ENCODE measurements around the gene RBM15.

RBM15 gene, protein sequence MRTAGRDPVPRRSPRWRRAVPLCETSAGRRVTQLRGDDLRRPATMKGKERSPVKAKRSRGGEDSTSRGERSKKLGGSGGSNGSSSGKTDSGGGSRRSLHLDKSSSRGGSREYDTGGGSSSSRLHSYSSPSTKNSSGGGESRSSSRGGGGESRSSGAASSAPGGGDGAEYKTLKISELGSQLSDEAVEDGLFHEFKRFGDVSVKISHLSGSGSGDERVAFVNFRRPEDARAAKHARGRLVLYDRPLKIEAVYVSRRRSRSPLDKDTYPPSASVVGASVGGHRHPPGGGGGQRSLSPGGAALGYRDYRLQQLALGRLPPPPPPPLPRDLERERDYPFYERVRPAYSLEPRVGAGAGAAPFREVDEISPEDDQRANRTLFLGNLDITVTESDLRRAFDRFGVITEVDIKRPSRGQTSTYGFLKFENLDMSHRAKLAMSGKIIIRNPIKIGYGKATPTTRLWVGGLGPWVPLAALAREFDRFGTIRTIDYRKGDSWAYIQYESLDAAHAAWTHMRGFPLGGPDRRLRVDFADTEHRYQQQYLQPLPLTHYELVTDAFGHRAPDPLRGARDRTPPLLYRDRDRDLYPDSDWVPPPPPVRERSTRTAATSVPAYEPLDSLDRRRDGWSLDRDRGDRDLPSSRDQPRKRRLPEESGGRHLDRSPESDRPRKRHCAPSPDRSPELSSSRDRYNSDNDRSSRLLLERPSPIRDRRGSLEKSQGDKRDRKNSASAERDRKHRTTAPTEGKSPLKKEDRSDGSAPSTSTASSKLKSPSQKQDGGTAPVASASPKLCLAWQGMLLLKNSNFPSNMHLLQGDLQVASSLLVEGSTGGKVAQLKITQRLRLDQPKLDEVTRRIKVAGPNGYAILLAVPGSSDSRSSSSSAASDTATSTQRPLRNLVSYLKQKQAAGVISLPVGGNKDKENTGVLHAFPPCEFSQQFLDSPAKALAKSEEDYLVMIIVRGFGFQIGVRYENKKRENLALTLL

DNA sequence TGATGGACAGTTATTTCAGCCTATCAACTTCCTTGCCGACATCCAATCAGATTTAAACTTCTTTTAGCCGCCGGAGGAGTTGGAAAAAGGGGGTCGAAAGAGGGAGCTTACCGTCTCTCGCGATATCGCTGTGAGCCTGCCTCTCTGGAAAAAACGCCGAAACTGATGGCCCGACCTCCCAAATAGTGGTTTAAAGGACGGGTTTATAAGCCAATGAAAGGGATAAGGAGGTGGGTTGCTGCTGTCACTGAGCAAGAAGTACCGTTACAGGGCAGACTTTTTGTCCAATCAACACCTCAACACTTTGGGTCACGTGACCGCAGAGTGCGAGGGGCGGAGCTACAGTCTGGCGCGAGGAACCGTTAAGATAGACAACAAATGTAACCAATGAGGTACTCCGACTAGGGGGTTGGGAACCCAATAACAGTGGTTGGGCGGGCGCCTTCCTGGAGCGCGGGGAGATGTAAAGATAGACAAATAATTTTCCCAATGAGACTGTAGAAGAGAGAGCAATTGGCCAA lies at the start of gene RBM15:
Gene RBM15 (plus strand): TSS at position 492 of the 521 bp plus-strand sequence. CDS start 29 bp downstream, at position 521.
- DNase-seq: peak; percentile 100

DNA sequence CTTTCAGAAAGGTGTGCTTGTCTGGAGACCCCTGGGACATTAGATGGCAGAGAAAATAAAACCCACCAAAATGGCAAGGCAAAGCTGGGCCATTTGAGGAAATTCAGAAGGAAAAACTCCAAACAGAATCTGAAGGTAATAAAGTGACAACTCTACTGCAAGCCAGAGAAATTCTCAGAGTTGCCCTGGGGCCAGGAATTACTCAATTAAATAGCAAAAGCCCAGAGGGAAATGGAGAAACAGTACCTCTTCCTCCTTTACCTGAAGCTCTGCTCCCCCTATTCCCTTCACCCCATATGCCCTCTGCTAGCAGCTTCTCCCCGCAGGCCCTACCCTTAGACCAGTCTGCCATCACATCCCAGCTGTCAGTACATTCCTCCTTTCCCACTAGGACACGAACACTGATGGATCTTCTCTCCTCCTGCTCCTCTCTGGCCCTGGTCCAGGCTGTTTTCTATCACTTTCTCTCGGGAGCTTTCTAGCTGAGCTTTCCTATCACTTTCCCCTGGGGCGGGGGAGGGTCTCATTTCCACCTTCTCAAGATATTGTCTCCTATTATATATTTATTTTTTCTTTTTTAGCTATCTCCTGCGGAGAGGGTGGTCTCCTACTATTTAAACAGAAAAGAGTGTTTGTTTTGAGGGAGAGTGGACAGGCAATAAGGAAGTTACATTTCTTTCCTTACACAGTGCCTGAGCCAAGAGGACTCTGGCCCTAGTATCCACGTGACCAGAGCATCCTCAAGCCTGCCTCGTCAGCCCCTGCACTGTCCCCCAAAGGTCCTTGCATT lies 47.7 kb upstream of the RBM15 start:
- no peak for DNase-seq

DNA sequence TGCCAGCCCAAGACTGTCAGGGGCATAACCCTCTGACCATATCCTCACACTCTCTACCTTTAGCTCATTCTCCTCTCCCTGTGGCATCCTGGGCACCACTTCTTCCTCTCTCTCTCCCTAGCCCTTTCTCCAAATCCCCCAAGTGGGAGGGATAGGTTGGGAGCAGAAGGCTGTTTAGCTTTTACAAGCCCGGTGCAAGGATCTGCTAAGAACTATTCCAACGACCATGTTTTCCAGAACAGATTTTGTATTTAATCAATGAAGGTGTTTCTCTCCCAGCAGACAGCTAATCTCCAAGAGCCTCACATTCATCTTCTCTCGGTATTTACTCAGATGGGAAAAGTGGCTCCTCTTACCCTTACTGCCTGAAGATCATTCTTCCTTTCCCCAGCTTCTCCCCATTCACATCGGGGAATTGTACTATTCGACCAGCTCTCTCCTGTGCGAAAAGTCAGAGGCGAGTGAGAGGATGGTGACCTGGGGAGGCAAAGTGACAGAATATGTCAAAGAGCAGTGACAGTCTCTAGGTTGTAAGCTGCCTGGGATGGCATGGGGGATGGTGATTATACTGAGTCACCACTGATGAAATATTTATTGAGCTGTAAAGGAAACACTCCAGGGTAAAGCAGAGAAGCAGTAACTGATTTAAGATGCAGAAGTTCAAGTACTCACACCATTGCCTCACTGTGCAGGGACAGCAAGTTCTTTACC lies 47.0 kb upstream of the RBM15 start:
- DNase-seq: peak; percentile 50 to 51

DNA sequence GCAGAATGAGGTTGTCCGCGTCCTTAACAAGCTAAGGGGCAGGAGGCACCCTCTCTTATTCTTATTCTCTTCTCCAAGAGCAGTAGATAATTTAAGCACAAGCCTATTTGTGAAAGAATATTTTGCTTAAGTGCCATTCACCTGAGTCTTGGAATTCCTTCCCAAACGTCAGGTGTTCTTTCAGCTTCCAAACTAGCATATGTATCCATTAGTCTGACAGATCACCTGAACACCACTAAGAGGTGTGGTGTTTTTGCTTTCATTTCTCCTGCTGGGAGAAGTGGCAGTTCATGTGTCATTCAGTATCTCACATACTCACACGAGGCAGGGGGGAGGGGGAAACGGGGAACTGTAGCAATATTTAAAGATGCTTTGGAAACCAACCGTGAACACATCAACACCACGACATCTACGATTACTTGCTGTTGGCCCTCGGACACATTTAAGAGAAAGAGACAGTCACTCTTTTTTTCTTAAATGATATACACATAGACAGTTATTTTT lies 45.5 kb upstream of the RBM15 start:
- peak in 1 of 2 donors; percentile 22 for DNase-seq

DNA sequence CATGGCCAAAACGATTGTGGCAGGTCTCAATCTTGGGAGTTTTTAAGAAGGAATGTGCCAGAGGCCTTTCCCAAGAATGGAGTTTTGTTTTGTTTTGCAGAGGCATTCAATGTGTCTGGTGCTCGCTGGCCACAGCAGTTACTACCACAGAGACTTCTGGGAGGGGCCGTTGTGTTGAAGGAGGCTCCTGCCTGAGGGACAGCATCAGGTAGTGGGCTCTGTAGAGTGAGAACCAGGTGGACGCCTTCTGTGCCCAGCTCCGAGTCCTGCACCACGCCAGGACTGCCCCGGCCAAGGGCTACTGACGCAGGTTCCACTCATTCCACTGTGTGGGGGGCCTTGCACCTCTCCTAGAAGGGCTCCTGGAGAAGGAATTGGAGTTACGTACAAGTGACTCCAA lies 44.9 kb upstream of the RBM15 start:
- DNase-seq: no peak

DNA sequence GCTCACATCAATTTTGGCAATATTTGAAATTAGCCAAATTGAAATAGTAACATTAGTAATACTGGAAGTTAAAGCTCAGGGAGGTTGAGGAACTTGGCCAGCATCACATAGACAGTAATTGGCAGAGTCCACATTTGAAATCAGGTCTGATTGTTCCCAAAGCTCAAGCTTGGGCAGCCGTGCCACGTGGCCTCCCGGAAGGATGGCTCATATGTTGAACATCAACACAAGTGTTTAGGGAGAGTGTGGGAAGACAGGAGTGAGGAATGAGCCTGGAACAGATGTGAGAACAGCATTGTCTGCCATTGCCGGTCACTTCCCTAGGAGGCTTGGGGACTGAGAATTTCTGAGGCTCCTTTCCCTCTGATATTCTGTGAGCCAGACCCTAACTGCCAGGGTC lies 40.2 kb upstream of the RBM15 start:
- DNase-seq: no peak

DNA sequence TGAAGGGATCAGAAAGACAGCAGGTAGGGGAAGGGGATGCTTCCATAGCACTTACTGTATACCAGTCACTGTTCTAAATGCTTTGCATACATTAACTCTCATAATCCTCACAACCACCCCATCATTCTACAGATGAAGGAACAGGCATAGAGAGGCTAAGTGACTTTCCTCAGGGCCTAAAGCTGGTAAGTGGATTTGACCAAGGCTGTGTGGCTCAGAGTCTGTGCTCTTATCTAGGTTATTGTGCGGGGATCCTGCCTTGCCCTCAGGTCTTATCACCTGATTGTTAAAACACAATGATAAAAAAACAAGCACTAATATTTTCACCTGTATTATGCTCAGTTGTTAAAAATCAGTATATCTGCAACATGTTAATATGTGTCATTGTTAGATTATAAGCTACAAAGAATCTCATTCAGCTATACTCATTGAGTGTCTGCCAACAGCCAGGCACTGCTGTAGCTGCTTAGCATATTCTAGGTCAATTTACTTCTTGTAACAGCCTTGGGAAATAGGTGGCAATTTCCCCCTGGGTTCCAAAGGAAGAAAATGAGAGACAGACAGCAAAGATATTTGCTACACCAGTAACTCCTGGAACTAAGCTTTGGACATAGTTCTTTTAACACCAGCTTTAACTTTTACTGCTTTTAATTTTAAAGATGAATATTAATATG lies 38.6 kb upstream of the RBM15 start:
- no peak for DNase-seq

DNA sequence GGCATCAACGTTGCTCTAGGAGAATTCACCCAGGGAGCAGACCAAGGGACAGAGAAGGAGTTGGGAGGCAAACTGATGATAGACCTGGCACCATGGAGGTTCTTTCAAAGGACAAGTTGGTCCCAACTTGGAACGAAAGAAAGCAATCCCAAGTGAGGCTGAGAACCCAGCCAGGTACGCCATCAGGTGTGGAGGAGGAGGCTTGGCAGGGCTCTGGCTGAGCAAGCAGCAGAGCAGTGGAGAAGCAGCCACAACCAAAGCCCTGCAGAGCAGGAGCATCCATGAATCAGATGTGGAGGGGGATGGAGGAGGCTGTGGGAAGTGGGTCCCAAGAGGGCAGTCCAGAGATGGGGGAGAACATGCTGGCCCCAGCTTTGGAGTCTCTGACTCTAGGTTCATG lies 36.3 kb upstream of the RBM15 start:
- DNase-seq: no peak

DNA sequence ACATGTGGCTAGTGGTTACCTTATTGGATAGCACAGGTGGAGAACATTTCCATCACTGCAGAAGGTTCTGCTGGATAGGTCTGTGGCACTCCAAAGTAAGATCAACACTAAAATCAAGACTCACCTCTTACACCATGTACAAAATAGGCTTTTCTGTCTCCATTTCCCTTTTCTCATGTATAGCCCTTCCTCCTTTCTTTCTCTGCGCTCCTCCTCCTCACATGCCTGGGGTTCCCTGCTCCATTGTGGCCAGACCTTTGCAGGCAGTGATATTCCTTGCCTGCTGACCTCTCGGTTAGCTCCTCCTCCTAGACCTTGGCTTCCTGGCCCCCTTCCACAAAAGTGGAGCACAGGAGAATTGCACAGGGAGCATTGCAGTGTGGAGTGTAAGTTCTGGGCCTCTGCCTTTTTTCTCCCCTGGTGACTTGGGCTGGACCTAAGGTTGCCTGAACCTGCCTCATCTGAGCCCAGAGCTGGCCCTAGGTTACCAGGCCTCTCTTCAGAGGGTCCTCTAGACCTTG lies 33.2 kb upstream of the RBM15 start:
- peak; percentile 21 to 55 for DNase-seq

DNA sequence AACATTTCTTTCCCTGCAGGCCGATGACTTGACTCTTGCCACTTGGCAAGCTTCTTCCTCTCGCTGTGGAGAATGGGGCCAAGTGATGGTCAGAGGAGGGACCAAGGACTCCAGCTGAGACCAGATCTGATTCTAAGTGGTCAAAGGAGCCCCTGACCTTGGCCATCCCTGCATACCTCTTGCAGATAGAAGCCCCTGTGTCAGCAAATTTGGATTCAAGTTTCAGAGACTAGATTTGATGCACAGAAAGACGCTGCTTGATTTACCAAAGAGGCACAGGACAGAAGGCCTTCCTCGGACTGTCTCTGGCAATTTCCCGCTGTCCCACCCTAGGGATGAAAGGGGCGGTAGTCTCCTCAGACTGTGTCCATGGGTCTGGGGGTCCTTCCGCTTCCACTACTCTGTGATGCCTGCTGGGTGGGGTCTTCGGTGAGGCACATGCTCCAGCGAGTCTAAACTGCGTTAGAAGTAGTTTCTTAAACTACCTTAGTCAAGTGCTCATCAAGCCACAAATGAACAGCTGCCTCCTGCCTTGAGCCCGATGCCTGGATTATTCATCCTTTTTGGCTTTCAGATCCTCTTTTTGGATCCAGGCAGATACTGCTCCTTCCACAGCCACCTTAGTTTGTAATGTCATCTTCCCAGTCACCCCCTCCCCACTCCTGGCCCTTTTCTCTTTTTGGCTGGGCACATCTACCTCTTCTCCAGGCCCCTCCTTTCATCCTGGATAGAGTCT lies 31.8 kb upstream of the RBM15 start:
- DNase-seq: peak in 1 of 2 donors; percentile 26

DNA sequence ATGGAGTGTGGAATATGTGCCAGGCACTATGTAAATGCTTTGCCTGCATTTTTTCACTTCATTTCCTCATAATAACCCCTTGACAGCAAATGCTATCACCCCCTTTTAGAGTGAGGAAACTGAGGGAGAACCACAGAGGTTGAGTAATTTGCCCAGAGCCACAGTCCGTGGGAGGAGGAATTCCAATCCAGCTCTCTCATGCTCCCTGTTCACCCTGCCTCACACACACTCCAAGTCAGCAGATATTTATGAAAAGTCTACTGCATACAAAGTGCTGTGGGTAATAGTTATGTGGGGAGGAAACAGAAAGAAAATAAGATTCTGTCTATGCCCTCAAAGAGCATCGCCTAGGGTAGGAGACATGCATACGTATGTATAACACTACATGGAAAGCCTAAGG lies 30.9 kb upstream of the RBM15 start:
- peak; percentile 68 to 91 for DNase-seq

DNA sequence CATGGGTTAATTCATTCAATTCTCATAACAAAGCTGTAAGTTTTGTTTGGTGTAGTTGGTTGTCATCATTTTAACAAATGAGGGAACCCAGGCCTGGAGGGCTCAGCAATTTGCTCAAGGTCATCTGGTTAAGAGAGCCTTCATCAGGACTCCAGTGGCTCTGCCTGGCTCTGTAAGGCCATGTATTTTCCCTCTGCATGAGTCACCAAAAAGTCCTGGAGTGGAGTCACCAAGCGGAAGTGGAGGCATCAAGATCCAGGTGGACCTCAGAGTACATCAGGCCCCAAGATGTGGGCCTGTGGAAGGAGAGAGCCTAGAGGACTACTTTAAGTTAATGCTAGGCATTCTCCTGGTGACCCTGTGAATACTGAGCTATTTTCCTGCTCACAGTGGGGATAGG lies 30.0 kb upstream of the RBM15 start:
- peak; percentile 23 to 71 for DNase-seq

DNA sequence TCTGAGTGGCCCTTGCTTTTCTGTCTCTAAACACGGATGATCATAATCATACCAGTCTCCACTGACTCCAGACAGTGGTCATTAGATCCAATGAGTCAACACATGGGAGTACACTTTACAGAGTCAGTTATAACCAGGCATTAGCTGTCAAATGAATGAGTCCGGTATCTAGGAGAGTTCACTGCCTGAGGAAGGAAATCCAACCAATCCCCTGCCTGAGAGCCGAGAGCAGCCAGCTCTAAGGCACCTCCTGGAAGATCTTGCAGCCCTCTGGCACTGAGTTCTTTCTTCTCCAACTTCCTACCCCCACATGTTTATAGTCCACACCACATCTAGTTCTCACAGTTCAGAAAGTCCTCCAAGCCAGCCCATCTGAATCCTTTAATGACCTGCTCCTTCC lies 29.4 kb upstream of the RBM15 start:
- DNase-seq: no peak

DNA sequence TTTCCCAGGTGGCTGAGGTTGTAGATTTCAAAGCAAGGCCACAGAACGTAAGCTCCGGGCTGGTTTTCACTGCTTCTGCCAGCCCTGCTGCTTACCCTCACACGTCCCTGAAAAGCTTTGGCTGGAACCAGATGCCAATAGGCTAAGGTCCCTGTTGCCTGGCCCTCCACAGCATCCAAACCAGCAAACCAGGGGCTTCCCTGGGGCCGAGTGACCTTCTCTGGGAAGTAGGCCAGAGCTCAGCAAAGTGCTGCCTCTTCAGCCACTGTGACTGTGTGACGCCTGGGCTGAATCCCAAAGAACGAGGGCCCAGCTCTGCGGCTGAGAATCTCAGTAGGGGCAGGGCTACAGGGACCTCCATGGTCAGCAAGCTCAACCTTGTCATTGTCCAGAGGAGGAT lies 28.9 kb upstream of the RBM15 start:
- no peak for DNase-seq

DNA sequence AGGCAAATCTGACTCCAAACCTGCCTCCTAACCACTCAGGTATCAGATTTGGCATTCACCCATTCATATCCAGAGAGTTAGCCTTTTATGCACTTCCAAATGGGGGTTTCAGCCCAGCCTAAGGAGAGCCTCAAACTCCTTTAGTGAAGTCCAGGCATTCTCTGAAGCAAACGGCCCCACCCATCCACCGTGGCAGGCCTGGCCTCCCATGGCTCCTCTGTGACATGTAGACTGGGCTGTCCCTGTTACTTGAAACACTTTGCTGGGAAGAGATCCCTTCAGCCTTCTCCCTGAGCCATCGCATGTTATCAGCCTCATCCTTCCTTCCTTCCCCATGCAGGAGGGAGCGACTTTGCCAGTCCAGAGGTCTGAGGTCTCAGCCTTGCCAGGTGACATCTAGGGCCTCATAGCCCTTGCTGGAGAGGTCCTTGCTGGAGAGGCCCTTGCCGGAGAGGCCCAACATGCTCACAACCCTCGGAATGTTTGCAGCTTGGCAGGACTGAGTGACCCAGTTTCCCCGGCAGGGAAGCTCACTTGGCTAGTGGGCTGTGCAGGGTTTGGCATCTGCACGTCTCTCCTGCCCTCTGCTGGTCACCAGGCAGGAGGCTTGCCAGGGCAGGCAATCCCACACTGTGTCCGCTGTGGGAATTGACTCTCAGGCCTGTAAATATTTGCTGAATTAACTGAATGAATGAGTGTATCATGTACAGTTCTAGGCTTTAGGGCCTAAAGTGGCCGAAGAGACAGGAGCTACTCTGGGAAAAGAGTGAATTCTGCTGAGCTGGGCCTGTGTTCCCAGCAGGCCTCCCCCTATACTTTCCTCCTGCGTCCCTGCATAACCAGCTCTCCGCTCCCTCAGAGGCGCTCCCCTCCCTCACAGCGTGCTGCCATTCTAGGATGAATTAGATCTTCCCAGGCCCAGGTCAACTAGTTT lies 26.7 kb upstream of the RBM15 start:
- DNase-seq: peak; percentile 61 to 69

DNA sequence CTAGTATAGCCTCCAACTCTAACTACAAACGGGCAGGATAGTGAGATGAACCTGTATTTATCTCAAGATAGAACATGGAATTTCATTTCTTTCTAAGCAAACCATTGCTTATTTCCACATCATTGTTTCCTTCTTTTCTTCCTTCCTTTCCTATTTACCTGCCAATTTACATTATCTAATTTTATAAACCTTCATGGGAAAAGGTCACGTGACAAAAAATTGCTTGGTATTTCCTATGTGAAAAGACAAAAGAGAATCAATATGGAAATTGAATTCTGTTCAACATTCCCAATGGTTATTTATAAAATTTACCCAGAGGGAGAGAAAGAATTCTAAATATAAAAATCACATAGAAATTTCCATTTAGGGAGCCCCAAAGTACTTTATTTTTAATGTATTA lies 22.4 kb upstream of the RBM15 start:
- no peak for DNase-seq

DNA sequence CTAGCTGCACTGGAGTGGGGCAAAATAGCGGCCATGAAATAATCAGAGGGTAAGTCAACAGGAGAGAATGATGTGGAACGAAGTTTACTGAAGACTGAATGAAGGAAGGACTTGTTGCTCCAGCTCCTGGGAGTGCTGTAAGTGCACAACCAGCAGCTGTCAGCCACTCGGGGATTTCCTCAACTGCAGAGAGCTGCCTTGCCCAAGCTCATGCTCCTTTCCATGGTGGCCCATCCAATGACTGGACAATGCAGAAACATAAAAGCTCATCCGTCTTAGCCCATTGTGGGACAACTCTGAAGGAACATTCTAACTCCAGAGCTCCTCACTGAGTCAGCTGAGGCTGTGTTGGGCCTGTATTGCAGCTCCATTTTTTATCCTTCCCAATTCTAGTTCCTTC lies 21.1 kb upstream of the RBM15 start:
- DNase-seq: no peak

DNA sequence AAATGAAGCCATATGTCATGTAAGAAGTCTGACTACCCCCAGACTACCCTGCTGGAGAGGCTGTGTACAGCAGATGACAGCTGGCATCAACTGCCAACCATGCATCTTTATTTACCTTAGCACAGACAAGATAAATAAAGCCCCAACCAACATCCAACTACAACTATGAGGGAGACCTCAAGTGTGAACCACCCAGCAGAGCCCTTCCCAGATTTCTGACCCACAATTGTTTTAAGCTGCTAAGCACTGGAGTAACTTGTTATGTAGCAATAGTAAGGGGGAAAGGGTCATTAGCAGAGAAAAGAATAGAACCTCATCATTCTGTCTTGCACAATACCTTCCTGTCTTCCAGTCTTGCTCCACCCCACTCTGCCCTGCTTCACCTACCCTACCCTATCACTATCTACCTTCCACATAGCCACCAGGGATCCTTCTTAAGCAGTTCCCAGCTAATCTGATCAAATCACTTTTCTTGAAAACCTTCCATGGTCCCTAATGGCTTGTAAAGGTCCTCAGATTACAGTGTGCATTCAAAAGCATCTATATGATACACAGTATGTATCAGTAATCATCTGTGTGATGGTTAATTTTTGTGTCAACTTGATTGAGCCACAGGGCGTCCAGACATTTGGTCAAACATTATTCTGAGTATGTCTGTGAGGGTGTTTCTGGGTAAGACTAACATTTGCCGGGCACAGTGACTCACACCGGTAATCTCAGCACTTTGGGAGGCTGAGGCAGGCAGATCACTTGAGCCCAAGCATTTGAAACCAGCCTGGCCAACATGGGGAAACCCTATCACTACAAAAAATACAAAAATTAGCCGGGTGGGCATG lies 19.6 kb upstream of the RBM15 start:
- no peak for DNase-seq

All from inflammatory macrophage treated with lipopolysaccharide for 1 hour (primary cell).